HG03469 (cell line): ENCODE data around the gene NLRP6.
"Not testable (repeated sequence)": the region's sequence is repeated elsewhere in the genome, so short reads cannot be mapped to it uniquely, and the experiment has no call there.

Experiments used
- ATAC-seq: cut with Tn5 transposase; IDR thresholded peaks from one replicate; pipeline ENCODE4 v1.9.1; 2021; ENCODE audit warnings: mild to moderate bottlenecking, moderate library complexity, moderate number of reproducible peaks; ENCODE audit not compliant: unreplicated experiment

The NLRP6 gene

GRCh38 chr11:281486-282161 lies 3.4 kb downstream of the NLRP6 start:
- ATAC-seq, result no peak

DNA sequence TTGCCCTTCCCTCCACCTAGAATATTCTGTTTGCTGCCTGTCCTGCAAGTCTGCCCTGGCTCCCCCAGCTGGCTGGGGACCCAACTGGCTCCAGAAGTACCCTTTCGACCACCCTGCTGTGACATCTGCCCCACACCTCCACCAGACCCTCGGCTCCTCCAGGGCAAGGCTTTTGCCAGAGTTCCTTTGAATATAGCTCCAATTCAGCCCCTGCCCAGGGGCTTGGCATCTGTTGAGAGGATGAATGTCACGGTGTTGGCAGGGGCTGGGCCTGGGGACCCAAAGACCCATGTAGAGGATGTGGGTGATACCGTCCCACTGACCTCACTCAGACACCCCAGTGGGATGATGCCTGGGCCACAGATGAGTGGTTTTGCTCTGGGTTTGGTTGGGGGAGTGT lies 4.0 kb downstream of the NLRP6 start:
- ATAC-seq, result no peak

GRCh38 chr11:282630-283360 lies 4.6 kb downstream of the NLRP6 start:
- no peak for ATAC-seq

DNA sequence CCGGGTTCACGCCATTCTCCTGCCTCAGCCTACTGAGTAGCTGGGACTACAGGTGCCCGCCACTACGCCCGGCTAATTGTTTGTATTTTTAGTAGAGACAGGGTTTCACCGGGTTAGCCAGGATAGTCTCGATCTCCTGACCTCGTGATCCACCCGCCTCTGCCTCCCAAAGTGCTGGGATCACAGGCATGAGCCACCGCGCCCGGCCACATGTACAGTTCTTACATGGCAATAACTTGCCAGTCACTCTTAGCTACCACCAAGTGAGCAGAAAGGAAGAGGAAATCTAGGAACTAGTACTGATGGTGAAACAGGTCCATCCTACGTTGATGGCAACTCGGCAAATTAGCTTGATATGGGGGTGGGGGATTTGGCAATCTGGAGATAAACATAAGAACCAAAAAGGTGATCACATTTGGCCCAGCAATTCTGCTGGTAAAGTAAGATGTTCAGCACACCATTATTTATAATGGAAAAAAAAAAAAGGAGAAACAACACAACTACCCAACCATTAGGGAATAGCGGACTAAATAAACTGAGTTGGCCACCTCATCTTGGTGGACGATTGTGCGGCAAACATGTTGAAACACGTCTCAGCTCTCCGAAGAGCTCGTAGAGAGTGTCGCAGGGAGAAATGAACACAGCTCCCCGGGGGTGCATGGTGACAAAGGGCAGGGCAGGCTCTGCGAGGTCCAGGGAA lies 5.3 kb downstream of the NLRP6 start:
- ATAC-seq, result no peak

DNA sequence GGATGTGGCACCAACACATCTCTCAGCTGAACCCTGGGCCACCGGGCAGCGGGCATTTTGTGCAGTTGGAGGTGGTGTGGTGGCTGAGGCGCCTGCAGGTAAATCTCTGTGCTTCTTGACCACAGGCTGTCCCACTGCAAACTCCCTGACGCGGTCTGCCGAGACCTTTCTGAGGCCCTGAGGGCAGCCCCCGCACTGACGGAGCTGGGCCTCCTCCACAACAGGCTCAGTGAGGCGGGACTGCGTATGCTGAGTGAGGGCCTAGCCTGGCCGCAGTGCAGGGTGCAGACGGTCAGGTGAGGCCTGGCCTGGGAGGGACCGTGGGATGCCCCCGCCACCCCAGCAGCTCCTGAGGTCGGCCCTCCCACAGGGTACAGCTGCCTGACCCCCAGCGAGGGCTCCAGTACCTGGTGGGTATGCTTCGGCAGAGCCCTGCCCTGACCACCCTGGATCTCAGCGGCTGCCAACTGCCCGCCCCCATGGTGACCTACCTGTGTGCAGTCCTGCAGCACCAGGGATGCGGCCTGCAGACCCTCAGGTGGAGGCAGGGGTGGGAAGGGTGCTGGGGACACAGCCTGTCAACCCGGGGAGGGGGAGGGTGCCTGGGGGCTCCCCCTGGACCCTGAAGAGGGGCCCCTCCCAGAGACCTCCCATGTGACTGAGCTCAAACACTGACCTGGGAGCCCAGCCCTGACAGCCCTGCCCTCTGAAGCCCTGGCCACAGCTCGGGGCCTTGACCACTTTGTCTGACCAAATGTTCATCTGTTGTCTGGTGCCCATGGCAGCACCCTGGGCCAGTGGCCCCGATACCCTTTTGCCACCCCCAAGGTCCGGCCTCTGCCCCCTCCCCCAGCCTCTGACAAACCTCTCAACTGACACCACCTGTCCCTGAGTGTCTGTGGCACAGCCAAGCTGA lies 6.2 kb downstream of the NLRP6 start:
- no peak for ATAC-seq

DNA sequence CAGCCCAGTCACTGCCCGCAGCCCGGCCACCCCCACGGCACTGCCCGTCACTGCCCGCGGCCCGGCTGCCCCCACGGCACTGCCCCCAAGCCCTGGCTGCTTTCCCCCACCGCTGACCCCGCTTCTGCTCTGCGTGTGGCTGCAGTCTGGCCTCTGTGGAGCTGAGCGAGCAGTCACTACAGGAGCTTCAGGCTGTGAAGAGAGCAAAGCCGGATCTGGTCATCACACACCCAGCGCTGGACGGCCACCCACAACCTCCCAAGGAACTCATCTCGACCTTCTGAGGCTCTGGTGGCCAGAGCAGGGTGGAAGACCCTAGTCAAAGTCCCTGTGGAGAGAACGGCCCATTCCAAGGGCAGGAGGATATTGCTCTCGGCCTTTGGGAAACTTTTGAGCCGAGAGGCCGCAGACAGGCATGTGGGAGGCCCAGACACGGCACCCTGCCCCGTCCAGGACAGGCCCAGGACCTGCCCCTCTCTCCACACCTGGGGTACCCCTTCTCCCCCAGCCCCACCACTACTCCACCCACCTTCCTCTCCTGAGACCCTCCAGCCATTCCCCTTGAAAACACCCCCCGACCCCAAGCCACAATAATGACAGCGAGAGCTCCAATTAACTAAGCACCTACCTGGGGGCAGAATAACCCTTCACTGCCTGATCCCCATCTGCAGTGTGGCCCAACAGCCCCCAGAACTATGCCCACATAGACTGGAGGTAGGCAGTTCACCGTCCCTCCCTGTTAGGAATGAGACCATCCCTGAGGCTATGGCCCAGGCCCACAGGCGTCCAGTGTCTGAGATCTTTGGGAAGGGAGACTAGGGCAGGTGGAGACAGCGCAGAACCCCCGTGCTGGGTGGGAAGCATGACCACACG lies 7.0 kb downstream of the NLRP6 start:
- ATAC-seq, result no peak

DNA sequence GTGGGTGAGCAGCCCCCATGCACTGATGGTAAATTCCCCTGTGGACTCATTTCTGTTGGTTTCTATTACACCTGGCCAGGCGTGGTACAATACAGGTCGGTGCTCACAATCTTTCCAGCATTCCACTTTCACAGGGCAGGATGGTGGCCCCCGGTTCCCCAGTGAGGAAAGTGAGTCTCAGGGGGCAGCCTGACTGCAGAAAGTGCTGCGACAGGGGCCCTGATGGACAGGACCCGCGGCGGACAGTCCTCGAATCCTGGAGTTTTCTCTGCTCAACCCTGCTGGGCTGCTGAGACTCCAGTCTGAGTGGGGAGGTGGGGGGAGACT lies 7.7 kb downstream of the NLRP6 start:
- ATAC-seq, result no peak

GRCh38 chr11:286977-287820 lies 9.0 kb downstream of the NLRP6 start:
- not testable (repeated sequence) for ATAC-seq

- ATAC-seq, result no peak
Observed at GRCh38 chr11:287821-288477, 9.7 kb downstream of the NLRP6 start.

- ATAC-seq, result no peak
Observed at GRCh38 chr11:288478-289397, 10.5 kb downstream of the NLRP6 start, which contains the start of gene PGGHG. Gene PGGHG (plus strand): TSS chr11:289126. CDS start chr11:289817, 691 bp downstream.

DNA sequence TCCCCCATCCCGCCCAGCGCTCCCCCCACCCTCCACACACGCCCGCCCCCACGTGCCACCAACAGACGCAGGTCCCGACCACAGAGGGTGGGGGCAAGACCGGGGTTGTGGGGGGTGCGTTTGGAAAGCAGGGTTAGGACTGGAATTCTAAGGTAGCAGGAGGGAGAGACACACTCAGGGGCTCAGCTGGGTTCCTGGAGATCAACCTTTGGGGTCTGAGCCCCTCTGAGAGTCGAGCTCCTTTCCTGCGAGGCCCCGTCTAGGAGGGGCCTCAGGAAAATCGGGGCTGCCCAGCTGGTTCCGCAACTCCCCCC lies 11.1 kb downstream of the NLRP6 start:
- ATAC-seq, result no peak

GRCh38 chr11:289712-290620 lies 11.8 kb downstream of the NLRP6 start:
- no peak for ATAC-seq

DNA sequence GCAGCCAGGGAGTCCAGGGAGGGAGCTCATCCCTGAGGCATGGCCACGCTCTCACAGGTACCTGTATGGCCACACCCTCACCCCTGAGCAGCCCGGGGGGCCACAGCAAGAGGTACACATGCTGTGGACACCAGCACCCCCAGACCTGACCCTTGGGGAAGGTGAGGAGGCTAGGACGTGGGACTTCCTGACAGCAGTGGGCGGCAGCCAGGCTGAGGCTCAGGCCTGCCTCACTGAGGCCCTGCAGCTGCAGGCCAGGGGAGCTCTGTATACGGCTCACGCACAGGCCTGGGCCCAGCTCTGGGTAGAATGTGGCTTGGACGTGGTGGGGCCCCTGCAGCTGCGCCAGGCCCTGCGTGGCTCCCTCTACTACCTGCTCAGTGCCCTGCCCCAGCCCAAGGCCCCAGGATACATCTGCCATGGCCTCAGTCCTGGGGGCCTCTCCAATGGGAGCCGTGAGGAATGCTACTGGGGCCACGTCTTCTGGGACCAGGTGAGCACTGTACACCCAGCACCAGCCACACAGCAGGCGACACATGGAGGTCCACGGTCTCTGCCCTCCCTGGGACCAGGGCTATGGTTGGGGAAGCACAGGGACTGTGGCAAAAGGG lies 12.5 kb downstream of the NLRP6 start:
- ATAC-seq, result no peak

GRCh38 chr11:291281-292210 lies 13.3 kb downstream of the NLRP6 start:
- ATAC-seq, result no peak
